Measurements from ENCODE around the gene DLG2.

DLG2 gene

DNA sequence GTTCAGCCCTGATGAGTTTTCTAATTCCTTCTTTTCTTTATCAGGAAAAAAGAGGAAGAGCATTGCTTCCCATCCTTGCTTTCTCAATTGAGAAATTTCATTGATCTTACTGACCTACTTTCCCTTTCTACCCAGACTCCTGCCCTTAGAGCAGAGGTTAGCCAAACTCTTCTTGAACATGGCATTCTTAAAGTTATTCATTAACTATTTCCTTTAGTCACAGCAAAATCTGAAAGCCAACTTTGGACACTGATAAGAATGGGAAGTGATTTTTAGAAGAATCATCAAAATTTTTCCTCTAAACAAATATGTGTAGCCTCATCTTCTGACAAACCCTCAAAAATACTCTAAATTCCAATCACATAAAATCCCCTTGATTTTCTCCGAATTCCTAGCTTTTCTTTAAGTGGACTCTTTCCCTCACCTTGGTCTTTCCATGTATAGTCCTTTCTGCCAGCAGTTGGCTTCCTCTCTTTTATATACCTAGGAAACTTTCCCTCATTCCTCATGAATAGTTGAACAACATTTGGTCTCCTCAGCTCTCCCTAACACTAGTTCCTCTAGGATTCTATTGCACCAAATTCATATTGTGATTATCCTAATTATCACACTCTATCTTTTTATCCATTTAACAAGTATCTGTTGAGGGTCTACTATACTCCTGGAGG lies 1774.2 kb downstream of the DLG2 start:
- DNase-seq (ENCODE audit: low read depth), result no peak
- TF ChIP-seq, protein P1, sequence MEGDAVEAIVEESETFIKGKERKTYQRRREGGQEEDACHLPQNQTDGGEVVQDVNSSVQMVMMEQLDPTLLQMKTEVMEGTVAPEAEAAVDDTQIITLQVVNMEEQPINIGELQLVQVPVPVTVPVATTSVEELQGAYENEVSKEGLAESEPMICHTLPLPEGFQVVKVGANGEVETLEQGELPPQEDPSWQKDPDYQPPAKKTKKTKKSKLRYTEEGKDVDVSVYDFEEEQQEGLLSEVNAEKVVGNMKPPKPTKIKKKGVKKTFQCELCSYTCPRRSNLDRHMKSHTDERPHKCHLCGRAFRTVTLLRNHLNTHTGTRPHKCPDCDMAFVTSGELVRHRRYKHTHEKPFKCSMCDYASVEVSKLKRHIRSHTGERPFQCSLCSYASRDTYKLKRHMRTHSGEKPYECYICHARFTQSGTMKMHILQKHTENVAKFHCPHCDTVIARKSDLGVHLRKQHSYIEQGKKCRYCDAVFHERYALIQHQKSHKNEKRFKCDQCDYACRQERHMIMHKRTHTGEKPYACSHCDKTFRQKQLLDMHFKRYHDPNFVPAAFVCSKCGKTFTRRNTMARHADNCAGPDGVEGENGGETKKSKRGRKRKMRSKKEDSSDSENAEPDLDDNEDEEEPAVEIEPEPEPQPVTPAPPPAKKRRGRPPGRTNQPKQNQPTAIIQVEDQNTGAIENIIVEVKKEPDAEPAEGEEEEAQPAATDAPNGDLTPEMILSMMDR (conservative IDR thresholded peaks at IDR 0.05; ENCODE audit: low read depth, low read length), result no peak
- no peak overlapping the region for H3K4me3 ChIP-seq (ENCODE audit: low read length)

DNA sequence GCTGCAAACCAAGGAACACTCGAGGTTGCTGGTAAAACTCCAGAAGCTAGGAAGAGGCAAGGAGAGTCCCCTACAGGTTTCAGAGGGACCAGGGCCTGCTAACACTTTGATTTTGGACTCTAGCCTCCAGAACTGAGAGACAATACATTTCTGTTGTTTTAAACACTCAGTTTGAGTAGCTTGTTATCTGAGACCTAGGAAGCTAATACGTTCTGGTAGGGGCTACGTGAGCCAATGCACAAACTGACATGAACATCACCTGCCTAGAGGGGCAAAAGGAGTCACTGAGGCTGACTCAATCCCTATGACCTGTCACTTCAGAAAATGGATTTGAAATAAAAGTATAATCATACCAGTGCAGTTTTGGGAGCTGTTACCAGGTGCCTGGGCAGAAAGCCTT lies 1775.1 kb downstream of the DLG2 start:
- TF ChIP-seq, protein P1 (conservative IDR thresholded peaks at IDR 0.05; ENCODE audit: low read depth, low read length), result no peak
- no peak for DNase-seq (ENCODE audit: low read depth)
- no peak overlapping the region for H3K4me3 ChIP-seq (ENCODE audit: low read length)

- TF ChIP-seq, protein P1 (conservative IDR thresholded peaks at IDR 0.05; ENCODE audit: low read depth, low read length), result no peak
Observed at GRCh38 chr11:83847467-83848034, 1779.6 kb downstream of the DLG2 start.

DNA sequence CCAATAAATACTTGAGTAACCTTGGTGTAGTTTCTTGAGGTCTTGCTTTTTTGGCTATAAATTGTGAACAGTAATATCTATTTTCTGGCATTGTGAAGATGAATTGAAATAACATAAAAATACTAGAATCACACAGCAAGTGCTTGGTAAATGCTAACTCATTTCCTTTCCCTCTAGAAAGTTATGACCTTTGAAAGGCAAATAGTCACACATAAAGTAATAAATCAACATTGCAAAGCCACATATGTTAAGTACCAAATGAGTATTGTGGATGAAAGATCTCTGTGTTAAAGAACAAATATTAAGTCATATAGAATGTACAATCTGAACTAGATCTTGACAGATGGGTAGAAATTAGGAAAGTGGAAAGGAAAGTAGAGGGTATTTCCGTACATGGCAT lies 1781.3 kb downstream of the DLG2 start:
- TF ChIP-seq, protein P1 (conservative IDR thresholded peaks at IDR 0.05; ENCODE audit: low read depth, low read length), result no peak
- DNase-seq (ENCODE audit: low read depth), result no peak

More at GRCh38 chr11:83847467-83848034, 1779.6 kb downstream of the DLG2 start:
- no peak for DNase-seq (ENCODE audit: low read depth)
- H3K4me3 ChIP-seq (ENCODE audit: low read length), result no peak overlapping the region

DNA sequence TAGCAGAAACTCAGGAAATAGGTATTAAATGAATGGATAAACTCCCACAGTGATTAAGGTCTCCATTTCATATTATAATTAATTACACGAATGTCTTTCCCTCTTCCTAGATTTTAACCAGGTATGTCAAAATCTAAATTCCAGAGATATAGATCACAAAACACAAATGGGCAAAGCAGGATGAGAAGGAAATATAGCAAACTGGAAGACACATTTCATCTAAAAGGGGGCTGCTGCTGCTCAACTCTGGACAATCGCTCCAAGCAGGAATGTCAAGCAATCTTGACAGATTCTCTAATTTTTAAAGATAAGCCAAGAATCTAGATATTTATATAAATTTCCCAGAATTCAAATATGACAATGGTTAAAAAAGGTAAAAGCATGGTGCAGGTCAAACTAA lies 1786.8 kb downstream of the DLG2 start:
- no peak for DNase-seq (ENCODE audit: low read depth)
- H3K4me3 ChIP-seq (ENCODE audit: low read length), result no peak overlapping the region
- TF ChIP-seq, protein P1 (conservative IDR thresholded peaks at IDR 0.05; ENCODE audit: low read depth, low read length), result no peak

More for the DNA sequence above, 1781.3 kb downstream of the DLG2 start:
- H3K4me3 ChIP-seq (ENCODE audit: low read length), result no peak overlapping the region

- no peak overlapping the region for H3K4me3 ChIP-seq (ENCODE audit: low read length)
- TF ChIP-seq, protein P1 (conservative IDR thresholded peaks at IDR 0.05; ENCODE audit: low read depth, low read length), result peak; percentile 90
- DNase-seq (ENCODE audit: low read depth), result peak; percentile 7
Observed at GRCh38 chr11:83836883-83837654, 1790.1 kb downstream of the DLG2 start.
